Peyer's patch (tissue), 4 donors: Measurements from ENCODE around the gene SMYD2. TPM values are rescaled to one million over a fixed set of nuclear protein-coding genes. Genes with fewer than 3 reads are reported as not detected.

ENCODE experiments used
- DNase-seq, 3 donors: peaks; one replicate each; pipeline ENCODE4 v3.0.0-alpha.2; 2017 to 2019
- H3K27ac ChIP-seq, 4 donors: fragments of 200-600 bp; sonication (generic); one replicate each; pipeline ENCODE4 v1.5.1; 2016 to 2019
- H3K27me3 ChIP-seq, 2 donors: fragments of 200-600 bp; sonication (generic); one replicate each; pipeline ENCODE4 v1.5.1; 2019
- H3K36me3 ChIP-seq, 3 donors: fragments of 200-600 bp; sonication (generic); one replicate each; pipeline ENCODE4 v1.5.1; 2016 to 2019
- H3K4me1 ChIP-seq, 4 donors: fragments of 200-600 bp; sonication (generic); one replicate each; pipeline ENCODE4 v1.5.1; 2016 to 2019
- H3K4me3 ChIP-seq, 4 donors: fragments of 200-600 bp; sonication (generic); 1 replicate in 3 of 4; 2 replicates in 1 of 4; pipeline ENCODE4 v1.5.1; 2016 to 2019; ENCODE audit warnings: mild to moderate bottlenecking in 1 of 4
- H3K9me3 ChIP-seq, 4 donors: fragments of 200-600 bp; sonication (generic); one replicate each; pipeline ENCODE4 v1.5.1; 2016 to 2019; ENCODE audit warnings: mild to moderate bottlenecking in 1 of 4
- CTCF ChIP-seq, 6 experiments: fragments of 450-650 bp in 4 of 6; fragments of 200-600 bp in 2 of 6; sonication (generic) in 1 of 6; IDR thresholded peaks; one replicate each; pipeline ENCODE4 v1.5.1; 2017 to 2019; ENCODE audit warnings: antibody characterized with exemption in 6 of 6, mild to moderate bottlenecking in 3 of 6, moderate library complexity in 1 of 6
- POLR2A ChIP-seq, 2 donors: fragments of 450-650 bp; IDR thresholded peaks; one replicate each; pipeline ENCODE4 v1.5.1; 2017; ENCODE audit warnings: antibody characterized with exemption in 2 of 2, mild to moderate bottlenecking in 2 of 2, moderate library complexity in 2 of 2
- total RNA-seq, 4 donors: library from RNA; depleted of rRNA; stranded (reverse); fragments of >200 nt; gene quantifications; one replicate each; pipeline ENCODE4 v1.1.0, GENCODE V29; 2016

SMYD2 gene
- total RNA-seq, 4 donors from 2014 or later: 13.2 to 40.1 (median 25.1) TPM

GRCh38 chr1:214289574-214290272 lies 8.8 kb downstream of the SMYD2 start:
- peaks cover 0 to 4% (median 0%) of the 10 kb centered on the region in 4 donors for H3K4me1 ChIP-seq
- no peak overlapping the region for H3K4me3 ChIP-seq

DNA sequence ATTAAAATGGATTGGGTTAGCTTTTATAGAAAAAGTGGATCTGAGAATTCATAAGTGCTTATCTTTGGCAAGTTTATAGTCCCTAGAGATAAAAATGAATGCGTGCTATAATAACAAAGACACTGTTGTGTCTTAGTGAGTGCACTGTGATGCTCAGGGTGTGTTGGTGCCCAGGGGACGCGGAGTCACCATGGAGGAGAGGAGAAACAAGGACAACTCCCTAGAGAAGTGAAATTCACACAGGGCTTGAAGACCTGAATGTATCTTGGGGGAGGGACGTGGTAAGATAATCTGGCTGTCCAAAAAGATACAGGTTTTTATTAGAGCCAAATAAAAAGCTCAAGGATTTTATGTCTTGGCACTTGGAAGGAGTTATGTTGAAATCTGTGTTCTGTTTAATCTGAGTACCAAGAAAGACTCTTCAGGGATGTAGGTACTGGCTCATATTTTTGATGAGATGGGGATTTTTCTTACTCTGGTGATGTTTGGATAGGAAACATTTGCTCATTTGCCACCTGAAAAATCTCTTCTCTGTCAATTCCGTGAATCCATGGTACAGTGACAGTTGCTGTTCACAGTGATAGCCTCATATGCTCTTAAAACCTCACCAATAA lies 9.6 kb downstream of the SMYD2 start:
- Histone ChIP-seq H3K4me3 (no peak overlapping the region), H3K4me1 (peaks cover 0 to 2% (median 0%) of the 10 kb centered on the region in 4 donors), H3K36me3 (no peaks in the 10 kb centered on the region), H3K9me3 (no peaks in the 10 kb centered on the region), H3K27ac (no peak overlapping the region), H3K27me3 (no peaks in the 10 kb centered on the region)
- no peak for TF ChIP-seq CTCF (IDR thresholded peaks at IDR 0.05)
- TF ChIP-seq POLR2A (IDR thresholded peaks at IDR 0.05): no peak
- DNase-seq: no peak

More at GRCh38 chr1:214289574-214290272, 8.8 kb downstream of the SMYD2 start:
- Histone ChIP-seq H3K27ac (no peak overlapping the region), H3K27me3 (no peaks in the 10 kb centered on the region), H3K36me3 (no peaks in the 10 kb centered on the region), H3K9me3 (no peaks in the 10 kb centered on the region)
- TF ChIP-seq CTCF (IDR thresholded peaks at IDR 0.05) (no peak), POLR2A (IDR thresholded peaks at IDR 0.05) (no peak)
- DNase-seq: no peak

- no peak overlapping the region for H3K4me3 ChIP-seq
- no peaks in the 10 kb centered on the region for H3K4me1 ChIP-seq
- H3K27ac ChIP-seq: no peak overlapping the region
- no peak for DNase-seq
- no peaks in the 10 kb centered on the region for H3K36me3 ChIP-seq
- H3K9me3 ChIP-seq: no peaks in the 10 kb centered on the region
- no peaks in the 10 kb centered on the region for H3K27me3 ChIP-seq
- TF ChIP-seq POLR2A (IDR thresholded peaks at IDR 0.05) (no peak), CTCF (IDR thresholded peaks at IDR 0.05) (no peak)
Measured at GRCh38 chr1:214292322-214292721, 11.4 kb downstream of the SMYD2 start.

DNA sequence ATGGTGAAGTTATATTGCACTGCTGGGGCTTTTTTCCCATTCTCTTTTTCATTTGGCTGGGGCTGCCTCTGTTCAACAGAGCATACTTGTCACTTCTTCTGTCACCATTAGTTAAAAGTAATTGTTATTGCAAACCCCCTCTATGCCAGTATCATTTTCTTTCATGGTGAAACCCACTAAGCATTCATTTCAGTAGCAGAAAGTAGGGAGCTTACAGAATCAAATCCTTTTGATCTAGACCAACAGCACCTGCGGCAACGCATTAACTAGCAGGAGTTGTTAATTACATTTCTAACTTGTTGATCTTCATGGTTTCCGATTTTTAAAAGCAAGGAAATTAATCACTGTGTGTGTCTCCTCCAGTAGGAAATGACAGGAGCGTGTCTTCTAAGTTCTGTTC lies 15.0 kb downstream of the SMYD2 start:
- H3K36me3 ChIP-seq: no peaks in the 10 kb centered on the region

More for the DNA sequence above, 15.0 kb downstream of the SMYD2 start:
- H3K4me1 ChIP-seq: no peaks in the 10 kb centered on the region
- TF ChIP-seq POLR2A (IDR thresholded peaks at IDR 0.05) (no peak), CTCF (IDR thresholded peaks at IDR 0.05) (no peak)
- H3K4me3 ChIP-seq: no peak overlapping the region
- DNase-seq: no peak
- H3K27ac ChIP-seq: no peak overlapping the region
- no peaks in the 10 kb centered on the region for H3K27me3 ChIP-seq
- no peaks in the 10 kb centered on the region for H3K9me3 ChIP-seq
